MV-4-11 (cell line): ENCODE data around the gene MTUS2.

Source experiments
- DNase-seq: peaks from one replicate; lab custom pipeline; 2025; lab: John Stamatoyannopoulos, UW

The MTUS2 gene

DNA sequence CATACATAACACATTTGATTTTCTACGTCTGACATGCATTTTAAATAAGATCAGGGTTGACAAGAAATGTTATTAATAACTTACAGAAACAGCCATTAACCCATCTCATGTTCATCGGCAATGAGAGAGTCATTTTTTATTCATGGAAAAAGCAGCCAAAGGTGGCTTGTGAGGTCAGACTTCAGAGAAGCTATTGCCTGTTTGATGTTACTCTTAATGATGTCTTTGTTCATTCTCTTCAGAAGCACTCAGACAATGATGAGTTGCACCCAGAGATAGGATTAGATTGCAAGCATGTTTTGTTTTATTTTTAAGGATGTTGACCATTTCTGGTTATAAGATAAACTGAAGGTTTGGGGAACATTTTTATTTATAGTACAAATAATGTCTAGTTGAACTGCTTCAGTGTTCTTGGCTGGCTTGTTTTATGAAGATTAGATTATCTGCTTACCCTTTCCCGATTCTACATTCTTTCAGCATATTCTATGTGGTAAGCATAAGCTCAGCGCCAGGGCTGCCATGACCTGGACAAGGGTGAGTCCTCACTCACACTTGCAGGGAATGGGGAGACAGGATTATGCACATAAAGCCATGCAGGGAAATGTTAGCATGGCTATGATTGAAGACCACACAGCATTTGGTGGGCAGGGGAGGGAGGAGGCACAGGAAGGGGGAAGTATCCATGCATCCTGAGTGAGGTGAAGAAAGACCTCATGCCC lies 288.1 kb downstream of the MTUS2 start:
- DNase-seq: no peak

DNA sequence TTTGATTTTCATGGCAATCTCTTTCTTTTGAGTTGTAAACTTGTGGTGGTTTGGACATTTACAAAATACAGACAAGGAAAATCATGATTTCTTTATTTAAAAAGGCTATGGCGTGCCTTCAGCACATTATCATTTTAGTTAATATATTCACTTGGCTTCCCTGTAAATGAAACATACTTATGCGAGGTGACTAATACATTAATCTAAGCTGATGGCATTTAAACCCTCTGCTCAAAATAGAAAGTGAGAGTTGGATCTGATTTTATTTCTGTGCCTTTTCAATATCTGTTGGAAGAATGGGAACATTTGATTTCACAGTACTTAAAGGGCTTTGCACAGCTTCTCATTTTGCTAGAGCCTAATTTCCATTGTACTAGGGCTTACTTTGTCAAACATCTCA lies 289.8 kb downstream of the MTUS2 start:
- no peak for DNase-seq

DNA sequence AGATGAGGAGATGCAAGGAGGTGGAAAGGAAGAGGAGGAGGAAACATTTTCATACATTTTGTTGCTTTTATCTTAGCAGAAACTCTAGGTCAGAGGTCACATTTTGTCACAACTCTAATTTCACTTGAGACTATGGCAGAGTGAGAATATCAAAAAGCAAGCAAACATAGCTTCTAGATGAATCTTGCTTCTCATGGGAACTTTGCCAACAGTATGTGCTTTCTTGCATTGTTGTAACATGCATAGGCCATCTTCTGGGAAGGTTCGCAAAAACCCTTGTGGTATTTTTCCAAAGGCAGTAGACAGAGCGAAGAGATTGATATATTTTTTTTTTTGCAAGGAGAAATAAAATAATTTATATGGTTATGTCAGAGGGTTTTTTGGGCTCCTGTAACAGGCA lies 291.3 kb downstream of the MTUS2 start:
- DNase-seq: no peak

DNA sequence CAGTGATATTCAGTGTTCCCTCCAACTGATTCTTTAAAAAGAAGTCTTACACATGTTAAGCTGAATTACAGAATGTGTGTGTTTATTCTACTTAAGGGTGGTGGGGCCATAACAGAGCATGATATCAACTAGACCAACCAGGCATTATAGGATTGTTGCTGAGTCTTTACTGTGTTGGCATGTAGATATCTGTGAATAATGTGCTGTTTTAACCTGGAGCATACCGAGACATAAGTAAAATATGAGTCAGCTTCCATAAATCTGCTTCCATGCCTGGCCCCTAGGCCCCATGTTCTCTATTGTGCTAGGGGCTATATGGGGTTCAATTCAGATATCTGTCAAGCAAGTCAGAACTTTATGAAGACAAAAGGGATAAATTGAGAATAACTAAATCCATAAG lies 295.7 kb downstream of the MTUS2 start:
- DNase-seq: no peak

DNA sequence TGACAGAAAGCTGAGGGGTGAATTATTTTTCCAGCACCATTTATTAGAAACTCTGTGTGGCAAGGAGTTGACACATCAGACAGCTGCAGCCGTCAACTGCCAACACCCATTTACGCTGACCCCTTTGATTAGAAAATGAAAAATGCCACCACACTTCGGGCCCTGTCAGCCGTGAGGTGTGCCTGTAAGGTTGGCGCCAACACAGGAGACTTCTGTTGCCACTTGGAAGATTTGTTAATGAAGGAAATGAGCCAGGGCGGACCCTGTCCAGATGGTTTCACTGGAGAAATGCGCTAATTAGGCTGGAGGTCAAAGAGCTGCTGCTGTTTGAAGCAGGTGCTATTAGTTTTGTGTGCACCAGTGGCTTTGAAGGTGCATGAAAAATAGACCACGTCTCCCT lies 297.5 kb downstream of the MTUS2 start:
- DNase-seq: no peak

DNA sequence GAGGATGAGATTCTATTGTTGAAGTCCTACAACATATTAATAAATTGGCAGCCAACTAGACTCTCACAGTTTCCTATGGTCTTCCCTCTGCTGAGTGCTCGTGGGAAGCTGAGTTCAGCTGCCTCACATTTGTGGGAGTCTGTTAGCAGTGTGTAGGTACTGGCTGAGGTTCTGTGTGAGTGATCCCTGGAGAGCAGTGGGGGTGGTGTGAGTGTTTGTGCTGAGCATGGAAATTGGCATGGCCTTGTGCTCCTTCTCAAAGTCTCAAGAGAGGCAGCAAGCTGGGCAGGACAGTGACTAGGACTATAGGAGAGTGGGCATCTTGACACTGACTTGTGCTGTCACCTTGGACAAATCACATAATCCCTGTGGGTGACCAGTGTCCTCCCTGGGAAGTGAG lies 298.3 kb downstream of the MTUS2 start:
- no peak for DNase-seq

DNA sequence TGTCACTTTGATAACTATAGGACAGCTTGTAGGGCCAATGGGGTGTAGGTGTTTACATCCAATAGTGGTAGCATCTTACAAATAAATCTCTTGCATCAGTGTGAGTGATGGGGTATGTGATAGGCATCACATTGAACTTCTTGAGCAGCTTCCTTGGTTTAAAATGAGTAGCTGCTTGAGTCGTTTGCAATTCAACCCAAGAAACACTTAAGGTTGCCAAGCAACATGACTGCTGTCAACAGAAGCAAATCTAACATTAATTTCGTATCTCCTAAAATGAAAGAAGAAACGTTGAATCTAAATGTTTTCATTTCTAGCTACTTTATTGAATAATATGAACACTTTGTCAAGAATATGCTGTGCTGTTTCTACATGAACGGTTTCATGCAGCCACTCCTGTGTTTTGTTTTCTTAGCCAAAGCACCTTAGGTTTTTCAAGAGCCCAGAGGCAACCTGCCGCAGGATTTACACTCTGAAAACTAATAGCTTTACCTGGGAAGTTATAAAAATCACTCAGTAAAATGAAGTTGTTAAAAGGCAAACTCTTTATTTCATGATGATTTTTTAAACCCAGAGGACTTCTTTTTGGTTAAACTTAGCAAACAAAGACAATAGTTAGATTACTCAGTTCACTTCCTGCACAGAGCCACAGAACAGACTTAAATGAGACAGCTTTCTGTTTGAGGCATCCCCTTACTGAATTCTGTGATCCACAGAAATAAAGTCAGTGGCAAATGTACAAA lies 305.2 kb downstream of the MTUS2 start:
- DNase-seq: no peak

DNA sequence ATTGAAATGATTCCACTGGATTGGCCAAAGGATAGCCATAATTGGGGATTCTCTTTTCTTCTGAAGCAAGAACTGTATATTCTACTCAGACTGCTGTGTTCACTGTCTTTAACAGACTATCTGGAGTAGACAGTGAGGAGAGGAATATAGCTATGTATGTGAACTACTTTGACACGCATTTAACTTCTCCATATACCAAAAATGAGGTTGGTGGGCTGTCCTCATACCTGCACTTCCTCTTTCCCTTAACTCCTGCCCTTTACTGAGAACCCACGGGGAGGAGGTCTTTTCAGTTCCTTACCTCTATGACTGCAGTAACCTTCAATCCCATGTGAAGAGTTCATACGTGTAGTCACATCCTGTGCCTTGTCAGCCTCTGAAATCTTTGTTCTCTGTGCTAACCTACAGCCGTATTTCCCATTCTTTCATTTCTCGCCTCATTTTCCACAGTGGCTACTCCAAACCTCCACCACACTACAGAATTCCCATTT lies 305.8 kb downstream of the MTUS2 start:
- DNase-seq: peak; percentile 67

DNA sequence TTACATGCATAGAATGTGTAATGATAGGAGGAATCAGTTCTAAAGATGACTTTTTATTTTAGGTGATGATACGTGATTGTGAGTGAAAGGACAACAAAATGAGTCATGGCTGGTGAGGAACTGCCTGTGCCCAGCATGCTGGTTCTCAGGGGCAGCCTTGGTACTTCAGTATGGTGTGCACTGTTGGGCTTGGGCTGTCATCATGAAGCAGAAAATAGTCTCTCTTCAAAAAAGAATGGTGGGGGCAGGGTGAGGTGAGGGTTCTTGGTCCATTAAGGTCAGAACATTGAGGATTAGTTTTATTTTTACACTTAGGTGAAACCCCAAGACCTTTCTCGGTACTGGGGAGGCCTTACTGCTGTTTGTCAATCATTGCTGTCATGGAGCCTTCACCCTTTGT lies 309.5 kb downstream of the MTUS2 start:
- DNase-seq: no peak

DNA sequence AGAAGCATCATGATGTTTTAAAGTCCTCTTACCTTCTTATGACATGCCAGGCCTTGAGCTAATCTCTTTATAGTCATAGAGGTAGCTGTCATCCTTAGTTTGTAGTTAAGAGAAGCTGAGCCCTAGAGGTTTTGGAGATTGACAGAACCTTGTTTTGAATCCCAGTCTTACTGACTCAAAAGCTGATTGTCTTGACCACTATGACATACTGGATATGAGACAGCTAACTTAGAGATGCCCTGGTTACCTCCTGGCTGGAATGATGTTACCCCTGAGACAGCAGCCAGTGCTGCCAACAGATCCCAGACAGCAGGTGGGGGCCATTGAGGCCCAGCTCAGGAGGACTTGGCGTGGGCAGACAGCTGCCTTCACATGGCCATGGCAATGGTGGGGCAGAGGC lies 311.0 kb downstream of the MTUS2 start:
- no peak for DNase-seq

DNA sequence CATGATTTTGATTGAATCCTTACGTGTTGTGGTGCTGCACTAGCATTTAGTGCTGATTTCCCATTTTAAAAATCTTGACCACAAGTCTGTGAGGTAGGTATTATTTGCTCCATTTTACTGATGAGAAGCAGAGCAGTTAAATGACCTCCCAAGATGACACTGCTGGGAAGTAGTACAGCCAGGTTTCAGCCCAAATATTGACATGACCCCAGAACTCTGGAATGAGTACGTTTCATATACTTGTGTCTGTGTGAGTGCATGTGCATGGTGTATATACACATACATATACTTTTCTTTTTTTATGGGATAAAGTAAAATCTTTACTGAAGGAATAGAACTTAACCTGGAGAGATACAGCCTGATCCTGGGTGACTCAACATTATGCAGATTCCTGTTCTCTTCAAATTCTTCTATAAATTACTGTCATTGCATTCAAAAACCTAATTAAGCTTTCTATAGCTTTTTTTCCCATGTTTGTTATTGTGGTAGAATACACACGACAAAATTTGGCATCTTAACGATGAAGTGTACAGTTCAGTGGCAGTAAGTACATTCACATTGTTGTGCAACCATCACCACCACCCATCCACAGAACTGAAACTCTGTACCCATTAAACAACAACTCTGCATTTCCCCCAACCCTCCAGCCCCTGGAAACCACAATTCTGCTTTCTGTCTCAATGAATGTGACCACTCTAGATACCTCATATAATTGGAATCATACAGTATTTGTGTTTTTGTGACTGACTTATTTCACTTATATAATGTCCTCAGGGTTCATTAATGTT lies 311.9 kb downstream of the MTUS2 start:
- DNase-seq: peak; percentile 86

DNA sequence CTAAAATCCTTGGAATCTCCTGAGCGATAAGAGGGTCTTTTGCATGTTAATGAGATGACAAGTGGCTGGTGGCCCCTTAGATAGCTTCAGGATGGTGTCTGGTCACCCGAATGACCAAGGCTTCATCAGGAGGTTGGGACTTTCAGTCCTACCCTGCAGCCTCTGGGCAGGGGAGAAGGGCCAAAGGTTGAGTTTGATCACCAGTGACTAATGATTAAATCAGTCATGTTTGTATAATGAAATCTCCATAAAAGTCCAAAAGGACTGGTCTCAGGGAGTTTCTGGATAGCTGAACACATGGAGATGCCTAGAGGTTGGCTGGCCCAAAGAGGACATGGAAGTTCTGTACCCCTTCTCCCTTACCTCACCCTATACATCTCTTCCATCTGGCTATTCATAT lies 316.2 kb downstream of the MTUS2 start:
- DNase-seq: no peak

DNA sequence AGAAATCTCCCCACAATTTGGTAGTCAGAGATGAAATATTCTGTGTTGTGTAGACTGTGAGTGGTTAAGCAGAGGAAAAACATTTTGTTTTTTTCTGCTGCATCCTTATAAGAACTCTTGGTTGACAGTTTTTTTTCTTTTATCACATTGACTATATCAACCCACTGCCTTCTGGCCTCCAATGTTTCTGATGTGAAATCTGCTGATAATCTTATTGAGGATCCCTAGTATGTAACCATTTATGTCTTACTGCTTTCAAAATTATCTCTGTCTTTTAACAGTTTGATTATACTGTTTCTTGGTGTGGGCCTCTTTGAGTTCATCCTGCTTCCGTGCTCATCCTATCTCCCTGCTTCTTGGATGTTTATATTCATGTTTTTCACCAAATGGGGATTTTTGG lies 316.9 kb downstream of the MTUS2 start:
- DNase-seq: no peak

DNA sequence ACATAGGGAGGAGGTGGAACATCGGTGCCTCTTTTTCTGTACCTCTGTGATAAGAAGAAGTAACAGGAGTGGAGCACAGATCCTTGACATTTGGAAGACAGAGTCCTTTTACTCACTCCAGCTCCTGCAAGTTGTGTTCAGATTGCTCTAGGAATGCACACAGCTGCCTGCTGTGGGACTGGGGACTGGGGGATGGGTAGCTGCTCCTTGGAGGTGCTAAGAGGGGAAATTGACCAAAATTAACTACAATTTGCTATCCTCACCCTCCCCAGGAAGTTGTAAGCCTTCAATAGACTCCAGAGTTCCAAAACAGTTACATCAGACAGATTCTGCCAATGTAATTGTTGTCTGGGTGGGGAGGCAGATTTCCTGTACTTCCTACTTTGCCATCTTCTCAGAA lies 317.9 kb downstream of the MTUS2 start:
- DNase-seq: no peak

DNA sequence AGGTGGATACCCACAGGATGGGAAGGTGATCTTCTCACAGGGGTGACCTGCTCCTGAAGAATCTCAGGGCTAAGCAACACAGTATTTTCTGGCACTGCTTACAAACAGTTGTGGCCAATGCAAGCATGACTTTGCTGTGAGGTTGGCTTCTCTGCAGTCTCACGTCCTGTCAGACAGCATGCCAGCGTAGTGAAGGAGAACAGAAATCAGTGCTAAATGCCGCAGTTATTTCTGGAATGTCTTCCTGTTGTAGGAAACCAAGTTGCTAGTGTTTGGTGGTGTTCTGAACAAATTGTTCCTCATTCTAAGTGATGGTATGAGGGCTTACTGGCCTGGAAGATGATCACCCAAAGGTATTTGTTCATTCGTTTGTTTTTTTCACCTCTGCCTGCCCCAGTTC lies 320.1 kb downstream of the MTUS2 start:
- no peak for DNase-seq

DNA sequence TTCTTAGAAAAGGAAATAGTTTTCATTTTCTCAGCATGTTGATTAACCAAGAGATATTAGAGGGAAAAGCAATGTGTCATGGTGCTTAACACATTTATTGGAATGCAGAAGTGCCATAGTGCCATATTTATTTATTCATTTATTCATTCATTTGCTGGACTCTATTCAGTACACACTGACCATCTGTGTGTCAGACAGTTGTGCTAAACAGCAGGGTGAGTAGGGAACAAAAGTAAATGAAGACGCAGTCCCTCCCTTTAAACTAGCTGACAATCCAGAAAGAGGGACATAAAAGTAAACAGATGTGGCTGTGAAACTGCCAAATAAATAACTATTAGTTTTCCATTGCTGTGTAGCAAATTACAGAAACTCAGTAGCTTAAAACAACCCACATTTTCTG lies 323.7 kb downstream of the MTUS2 start:
- no peak for DNase-seq

DNA sequence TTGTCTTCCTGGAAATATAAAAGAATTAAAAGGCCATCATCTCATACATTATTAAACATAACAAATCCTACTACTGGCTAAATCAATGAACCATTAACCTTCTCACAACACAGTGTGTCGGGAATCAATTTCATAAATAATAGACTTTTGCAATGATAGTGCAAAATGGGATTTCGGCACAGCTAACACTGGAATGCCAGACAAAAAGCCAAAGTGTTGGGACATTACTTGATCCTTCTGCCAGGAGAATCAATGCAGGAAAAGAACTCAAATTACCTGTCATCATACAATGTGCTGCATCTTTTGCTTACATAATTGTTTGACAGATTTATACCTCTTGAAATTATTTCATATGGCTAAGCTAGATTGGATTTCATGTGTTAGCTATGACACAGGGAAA lies 334.3 kb downstream of the MTUS2 start:
- no peak for DNase-seq

DNA sequence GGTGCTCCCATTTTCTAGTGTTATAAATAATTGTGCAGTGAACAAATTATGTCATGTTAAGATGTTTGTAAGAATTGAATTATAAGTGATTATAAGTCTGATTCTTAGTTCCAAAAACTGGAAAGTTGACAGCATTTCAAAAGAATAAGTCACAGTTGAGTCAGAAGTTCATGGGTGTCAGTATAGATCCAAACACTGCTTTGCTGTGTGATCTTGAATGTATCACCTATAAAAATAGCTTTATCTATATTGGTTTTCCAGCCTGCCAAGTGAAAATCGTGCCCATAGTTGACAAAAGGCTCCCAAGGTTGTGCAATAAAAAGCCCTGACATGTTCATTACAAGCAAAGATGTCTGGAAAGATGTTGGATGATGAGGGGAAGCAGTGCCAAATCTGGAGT lies 336.0 kb downstream of the MTUS2 start:
- DNase-seq: no peak

DNA sequence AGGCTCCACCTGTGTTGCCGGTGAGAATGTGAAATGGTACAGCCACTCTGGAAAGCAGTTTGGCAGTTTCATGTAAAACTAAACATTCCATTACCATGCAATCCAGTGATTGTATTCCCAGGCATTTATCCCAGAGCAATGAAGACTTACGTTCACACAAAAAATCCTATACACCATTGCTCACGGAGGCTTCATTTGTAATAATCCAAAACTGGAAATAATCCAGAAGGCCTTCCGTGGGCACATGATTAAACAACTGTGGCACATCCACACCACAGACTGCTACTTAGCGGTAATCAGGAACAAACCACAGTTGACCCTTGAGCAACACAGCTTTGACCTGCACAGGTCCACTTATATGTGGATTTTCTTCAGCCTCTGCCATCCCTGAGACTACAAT lies 339.7 kb downstream of the MTUS2 start:
- peak; percentile 30 for DNase-seq

DNA sequence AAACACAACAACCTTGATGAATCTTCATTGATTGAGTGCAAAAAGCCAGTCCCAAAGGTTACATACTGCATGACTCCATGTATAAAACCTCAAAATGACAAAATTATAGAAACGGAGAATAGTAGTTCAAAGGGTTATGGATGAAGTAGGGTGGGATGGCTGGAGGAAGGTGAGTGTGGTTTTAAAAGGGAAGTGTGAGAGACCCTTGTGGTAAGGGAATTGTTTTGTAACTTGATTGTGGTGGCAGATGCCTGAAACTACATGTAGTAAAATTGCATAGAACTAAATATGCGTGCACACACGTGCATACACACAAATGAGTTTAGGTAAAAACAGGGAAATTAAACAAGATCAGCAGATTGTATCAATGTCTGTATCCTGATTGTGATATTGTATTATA lies 340.7 kb downstream of the MTUS2 start:
- peak; percentile 84 for DNase-seq

DNA sequence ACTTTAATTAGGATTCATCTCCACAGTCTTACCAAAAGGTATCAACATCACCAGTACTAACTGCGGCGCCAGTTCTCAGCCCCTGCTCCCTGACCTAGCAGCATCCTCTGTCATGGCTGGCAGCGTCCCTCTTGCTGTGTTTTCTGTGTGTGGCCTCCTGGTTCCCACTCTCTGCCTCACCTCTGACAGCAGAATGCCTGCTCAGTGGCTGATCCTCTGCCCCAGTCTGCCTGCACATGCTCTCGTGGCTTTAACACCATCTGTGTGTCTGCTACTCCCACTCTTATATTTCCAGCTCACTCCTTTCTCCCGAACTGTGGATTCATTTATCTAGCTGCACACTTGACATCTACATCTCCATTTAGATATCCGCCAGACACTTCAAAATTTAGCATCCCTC lies 341.5 kb downstream of the MTUS2 start:
- DNase-seq: no peak

DNA sequence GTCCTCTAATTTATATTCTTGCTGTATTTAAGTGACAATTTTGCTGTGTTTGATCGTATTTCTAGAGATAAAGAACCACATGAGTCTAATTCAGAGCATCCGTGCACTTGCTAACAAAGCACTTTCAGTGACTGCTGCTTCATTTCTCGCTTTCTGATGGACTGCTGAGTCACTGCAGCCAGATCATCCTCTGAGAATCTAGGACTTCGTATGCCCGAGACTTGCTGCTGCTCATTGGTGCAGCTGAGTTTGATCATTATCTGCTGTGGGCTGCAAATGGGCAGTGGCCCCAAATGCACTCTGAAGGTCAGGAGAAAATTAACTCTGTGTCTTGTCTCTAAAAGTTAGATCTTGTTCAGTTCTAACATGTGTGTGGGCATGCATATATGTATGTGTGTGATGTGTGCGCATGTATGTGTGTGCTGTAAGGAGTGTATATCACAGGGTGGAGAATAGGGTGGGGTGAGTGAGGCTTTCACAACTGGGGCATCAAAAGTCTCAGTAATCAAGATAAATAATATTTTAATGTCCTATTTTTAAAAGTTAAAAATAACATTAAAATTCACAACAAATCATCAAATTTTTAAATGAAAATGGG lies 342.6 kb downstream of the MTUS2 start:
- no peak for DNase-seq

DNA sequence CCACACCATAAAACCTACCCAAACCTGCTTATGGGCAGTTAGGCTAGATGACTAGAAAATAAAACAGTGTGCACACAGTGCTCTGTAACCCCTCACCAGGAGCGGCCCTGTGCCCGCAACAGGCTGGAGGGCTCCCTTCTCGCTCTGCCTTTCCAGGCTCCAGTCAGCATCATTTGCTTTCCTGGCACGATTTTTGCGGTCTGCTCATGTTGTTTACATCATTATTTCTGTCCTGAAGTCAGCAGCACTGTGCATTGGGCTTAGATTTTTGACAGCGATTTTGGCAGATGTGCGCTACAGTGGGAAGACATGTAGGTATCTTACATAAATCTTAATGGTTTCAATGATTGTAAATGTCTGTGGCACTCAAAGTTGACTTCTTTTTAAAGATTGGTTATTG lies 344.0 kb downstream of the MTUS2 start:
- no peak for DNase-seq
